Heart right ventricle (tissue), 16 donors: ENCODE data around the gene BMPR2. TPM values are rescaled to one million over a fixed set of nuclear protein-coding genes. Genes with fewer than 3 reads are reported as not detected.
A peak's percentile ranks its signal among the peaks of the same experiment; 100 is the strongest.

Experiments used
- ATAC-seq, 8 donors: fragments of 200-7000 bp; cut with Tn5 transposase; one replicate each; pipeline ENCODE4 v1.9.1; 2020; ENCODE audit warnings: mild to moderate bottlenecking in 8 of 8, moderate library complexity in 8 of 8, moderate number of reproducible peaks in 1 of 8
- DNase-seq, 2 donors: peaks; one replicate each; pipeline ENCODE4 v3.0.0-alpha.2; 2020
- H3K27ac ChIP-seq, 10 donors: fragments of 200-600 bp; sonication (generic) in 2 of 10; one replicate each; pipeline versions ENCODE4 v1.5.0 to v1.8.0; 2020 to 2022; ENCODE audit warnings: mild to moderate bottlenecking in 3 of 10
- H3K27me3 ChIP-seq, 7 donors: fragments of 200-600 bp; one replicate each; pipeline ENCODE4 v1.8.0; 2021 to 2022; ENCODE audit warnings: mild to moderate bottlenecking in 2 of 7
- H3K36me3 ChIP-seq, 9 donors: fragments of 200-600 bp; sonication (generic) in 1 of 9; one replicate each; pipeline versions ENCODE4 v1.5.0 to v1.8.0; 2020 to 2022; ENCODE audit warnings: mild to moderate bottlenecking in 2 of 9
- H3K4me1 ChIP-seq, 9 donors: fragments of 200-600 bp; sonication (generic) in 1 of 9; one replicate each; pipeline versions ENCODE4 v1.5.0 to v1.8.0; 2020 to 2022; ENCODE audit warnings: mild to moderate bottlenecking in 4 of 9
- H3K4me3 ChIP-seq, 10 donors: fragments of 200-600 bp; sonication (generic) in 2 of 10; one replicate each; pipeline versions ENCODE4 v1.5.0 to v1.8.0; 2020 to 2022; ENCODE audit warnings: mild to moderate bottlenecking in 7 of 10, moderate library complexity in 2 of 10
- H3K9me3 ChIP-seq, 11 donors: fragments of 200-600 bp in 10 of 11; sonication (generic) in 2 of 11; one replicate each; pipeline versions ENCODE4 v1.5.0 to v1.8.0; 2013 to 2022; ENCODE audit warnings: mild to moderate bottlenecking in 2 of 11, control low read depth in 1 of 11, moderate library complexity in 1 of 11
- WGBS, 2 donors: extraction: QIAGEN DNeasy Blood & Tissue Kit; methylation state at CpG; one replicate each; pipeline ENCODE4 v1.1.7; 2013; ENCODE audit warnings: inconsistent platforms in 1 of 2; 5-methylcytosine and 5-hydroxymethylcytosine counted together
- intact Hi-C, 10 donors: fragments of 100-400 bp; cut with DNase I; formaldehyde crosslinking; loops; one replicate each; pipeline versions ENCODE4 v1.11.1 to v1.14.2; 2022
- polyA plus RNA-seq, 2 donors: library from polyadenylated mRNA; stranded (reverse); fragments of 200-250 nt; gene quantifications; one replicate each; pipeline ENCODE4 v1.2.3, GENCODE V29; 2013
- total RNA-seq, 10 donors: library from RNA; stranded (reverse); fragmentation: NEBNext Ultra II Directional in 3 of 10; extraction: Animal tissue kit (Norgen Biotek cat#: 25700) in 3 of 10; gene quantifications; one replicate each; pipeline versions ENCODE4 v1.2.1 to v1.2.4, GENCODE V29; 2021 to 2023
- TF ChIP-seq, protein P1 (sequence below), 9 donors: fragments of 200-600 bp; sonication (generic) in 2 of 9; IDR thresholded peaks; one replicate each; pipeline versions ENCODE4 v1.5.0 to v1.8.0; 2021 to 2022; ENCODE audit warnings: antibody characterized with exemption in 9 of 9, mild to moderate bottlenecking in 5 of 9, moderate library complexity in 1 of 9
- donor health status: Arrhythmogenic right ventricular cardiomyopathy.
- donor health status: ischemic (EF 13 %, LVEDD 7.1; RV severe dilation, severe dysfunction).
- donor health status: healthy with polysubstance abuse.
- donor health status: DM: no; HTN: yes; CAD: no.
- donor health status: DM: no; HTN: no; CAD: no.
- donor health status: ischemic (EF 25% LVEDD 6.9; RV normal size, moderate dysfunction).
- donor health status: ischemic (EF 25% LVEDD 5.7; RV mildly dilated, moderate dysfunction).
- donor health status: healthy.
- donor health status: DM: yes; HTN: yes; CAD: no.
- donor health status: Ischemic cardiomyopathy.
- donor health status: ischemic (EF 35%, LVEDD 5.7; RV mildly dilated, moderate dysfunction).
- donor health status: nonischemic (EF 11% LVEDD 7.7; RV severe dilation, severe dysfunction).
- donor health status: DM: yes; HTN: yes; CAD: no.
- donor health status: PGD.
- donor health status: ischemic (EF 29% LVEDD 5.4; RV normal size, mild dysfunction).
- donor health status: nonischemic (EF 23%, LVEDD 6.1; RV moderate dilation, normal function).

Gene BMPR2
- total and polyA plus RNA-seq, 12 donors, result 10.2 to 89.4 (median 67.2) TPM

DNA sequence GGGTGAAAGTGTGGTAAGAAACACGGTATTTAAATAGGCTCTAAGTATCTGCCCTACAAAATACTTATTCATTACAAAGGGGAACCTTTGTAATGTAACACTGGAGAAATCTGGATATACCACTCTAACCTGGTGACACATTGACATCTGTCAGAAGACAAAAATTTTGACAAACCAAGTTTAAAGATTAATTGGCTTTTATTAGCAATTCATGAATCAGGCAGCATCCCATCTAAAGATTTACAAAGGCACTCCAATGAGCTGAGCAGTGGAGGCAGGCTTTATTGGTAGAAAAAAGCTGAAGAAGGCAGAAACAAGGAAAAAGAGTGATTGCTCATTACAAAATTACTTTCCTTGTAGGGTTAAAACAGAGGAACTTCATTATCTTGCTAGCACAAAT is 35.0 kb downstream of the BMPR2 start:
- no peak overlapping the region for H3K27ac ChIP-seq
- H3K9me3 ChIP-seq, result peaks cover 0 to 4% (median 0%) of the 10 kb centered on the region in 11 donors
- ATAC-seq (no peak), DNase-seq (no peak)
- TF ChIP-seq, protein P1, sequence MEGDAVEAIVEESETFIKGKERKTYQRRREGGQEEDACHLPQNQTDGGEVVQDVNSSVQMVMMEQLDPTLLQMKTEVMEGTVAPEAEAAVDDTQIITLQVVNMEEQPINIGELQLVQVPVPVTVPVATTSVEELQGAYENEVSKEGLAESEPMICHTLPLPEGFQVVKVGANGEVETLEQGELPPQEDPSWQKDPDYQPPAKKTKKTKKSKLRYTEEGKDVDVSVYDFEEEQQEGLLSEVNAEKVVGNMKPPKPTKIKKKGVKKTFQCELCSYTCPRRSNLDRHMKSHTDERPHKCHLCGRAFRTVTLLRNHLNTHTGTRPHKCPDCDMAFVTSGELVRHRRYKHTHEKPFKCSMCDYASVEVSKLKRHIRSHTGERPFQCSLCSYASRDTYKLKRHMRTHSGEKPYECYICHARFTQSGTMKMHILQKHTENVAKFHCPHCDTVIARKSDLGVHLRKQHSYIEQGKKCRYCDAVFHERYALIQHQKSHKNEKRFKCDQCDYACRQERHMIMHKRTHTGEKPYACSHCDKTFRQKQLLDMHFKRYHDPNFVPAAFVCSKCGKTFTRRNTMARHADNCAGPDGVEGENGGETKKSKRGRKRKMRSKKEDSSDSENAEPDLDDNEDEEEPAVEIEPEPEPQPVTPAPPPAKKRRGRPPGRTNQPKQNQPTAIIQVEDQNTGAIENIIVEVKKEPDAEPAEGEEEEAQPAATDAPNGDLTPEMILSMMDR (IDR thresholded peaks at IDR 0.05), result no peak
- H3K27me3 ChIP-seq, result no peaks in the 10 kb centered on the region
- H3K4me1 ChIP-seq, result peaks cover 0 to 61% (median 21%) of the 10 kb centered on the region in 9 donors
- no peak overlapping the region for H3K4me3 ChIP-seq
- H3K36me3 ChIP-seq, result no peaks in the 10 kb centered on the region
- WGBS, 2 donors, result 78 to 86% methylated on average over 1 of the region's 1 CpG
- intact Hi-C loops, result no loop called here

- H3K4me3 ChIP-seq, result no peak overlapping the region
- intact Hi-C loops, result no loop called here
- H3K9me3 ChIP-seq, result no peaks in the 10 kb centered on the region
- DNase-seq (no peak), ATAC-seq (no peak)
- H3K27me3 ChIP-seq, result no peaks in the 10 kb centered on the region
- TF ChIP-seq, protein P1 (IDR thresholded peaks at IDR 0.05), result no peak
- H3K36me3 ChIP-seq, result no peaks in the 10 kb centered on the region
- peak overlapping the region in 1 of 10 donors; percentile 1 for H3K27ac ChIP-seq
- H3K4me1 ChIP-seq, result peaks cover 0 to 56% (median 39%) of the 10 kb centered on the region in 9 donors
- 69 to 73% methylated on average over 1 of the region's 1 CpG for WGBS, 2 donors
Measured at GRCh38 chr2:202418027-202418426, 41.9 kb downstream of the BMPR2 start.

DNA sequence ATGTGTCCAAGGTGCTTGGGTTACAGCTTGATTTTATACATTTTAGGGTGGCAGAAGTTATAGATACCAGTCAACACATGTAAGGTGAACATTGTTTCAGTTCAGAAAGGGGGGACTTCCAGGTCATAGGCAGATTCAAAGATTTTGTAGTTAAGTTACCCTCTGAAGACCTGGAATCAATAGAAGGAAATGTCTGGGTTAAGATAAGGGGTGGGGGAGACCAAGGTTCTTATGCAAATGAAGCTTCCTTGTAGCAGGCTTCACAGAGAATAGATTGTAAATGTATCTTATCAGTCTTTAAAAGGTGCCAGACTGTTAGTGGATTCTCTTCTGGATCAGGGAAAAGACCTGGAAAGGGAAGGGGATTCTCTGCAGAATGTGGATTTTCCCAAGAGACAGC is 42.4 kb downstream of the BMPR2 start:
- peaks cover 0 to 61% (median 44%) of the 10 kb centered on the region in 9 donors for H3K4me1 ChIP-seq
- ATAC-seq (peak in 4 of 8 donors; percentile 17 to 23 (median 18)), DNase-seq (no peak)
- H3K27ac ChIP-seq, result peak overlapping the region in 1 of 10 donors; percentile 1
- H3K27me3 ChIP-seq, result no peaks in the 10 kb centered on the region
- no peak overlapping the region for H3K4me3 ChIP-seq
- no peaks in the 10 kb centered on the region for H3K36me3 ChIP-seq
- intact Hi-C loops, result no loop called here
- no peaks in the 10 kb centered on the region for H3K9me3 ChIP-seq
- TF ChIP-seq, protein P1 (IDR thresholded peaks at IDR 0.05), result no peak

DNA sequence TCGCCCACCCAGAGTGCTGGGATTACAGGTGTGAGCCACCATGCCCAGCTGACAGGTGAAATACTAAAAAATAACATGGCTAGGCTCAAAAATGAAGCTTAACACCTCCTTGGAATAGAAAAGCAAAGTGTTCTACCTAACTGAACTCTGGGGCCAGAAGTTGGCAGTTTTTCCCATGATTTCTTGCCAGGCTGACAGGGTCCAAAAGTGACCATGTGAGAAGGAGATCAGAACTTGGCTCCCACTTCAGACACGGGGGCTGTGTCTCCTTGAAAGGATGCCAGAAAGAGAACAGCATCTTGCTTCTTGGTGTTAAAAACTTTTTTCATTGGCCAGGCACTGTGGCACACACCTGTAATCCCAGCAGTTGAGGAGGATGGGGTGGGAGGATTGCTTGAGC is 47.0 kb downstream of the BMPR2 start:
- Histone ChIP-seq H3K27me3 (no peaks in the 10 kb centered on the region), H3K27ac (no peak overlapping the region), H3K36me3 (no peaks in the 10 kb centered on the region), H3K9me3 (no peaks in the 10 kb centered on the region), H3K4me3 (no peak overlapping the region), H3K4me1 (peaks cover 0 to 67% (median 35%) of the 10 kb centered on the region in 9 donors)
- WGBS, 2 donors, result 54 to 56% methylated on average over 2 of the region's 2 CpGs
- intact Hi-C loops, result no loop called here
- TF ChIP-seq, protein P1 (IDR thresholded peaks at IDR 0.05), result no peak
- no peak for DNase-seq
- peak in 1 of 8 donors; percentile 11 for ATAC-seq
